Measurements from ENCODE around the gene GDNF.

GDNF gene

DNA sequence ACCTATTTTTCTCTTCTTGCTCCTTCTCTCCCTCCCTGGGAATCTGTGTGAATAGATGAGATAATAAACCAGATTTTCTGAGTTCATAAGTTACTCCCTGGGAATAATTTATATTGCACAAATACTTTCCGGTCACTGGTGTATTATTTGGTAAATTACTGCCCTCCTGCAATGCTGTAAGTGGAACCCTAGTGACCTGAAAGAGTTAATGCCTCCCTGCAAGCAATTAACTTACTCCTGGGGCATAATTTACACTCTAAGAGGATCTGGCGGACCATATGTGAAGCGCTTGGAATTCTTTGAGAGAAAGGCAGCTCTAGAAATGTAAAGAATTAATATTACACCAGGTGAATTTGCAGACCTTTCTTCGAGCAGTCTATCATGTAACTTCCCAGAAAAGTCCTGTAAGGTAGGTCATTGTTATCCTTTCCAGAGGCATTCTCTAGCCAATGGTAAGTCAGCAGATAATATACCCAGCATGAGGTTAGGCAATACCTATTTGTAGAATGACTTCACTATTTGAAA is 7.0 kb upstream of the GDNF start:
- FAIRE-seq, result no peak

DNA sequence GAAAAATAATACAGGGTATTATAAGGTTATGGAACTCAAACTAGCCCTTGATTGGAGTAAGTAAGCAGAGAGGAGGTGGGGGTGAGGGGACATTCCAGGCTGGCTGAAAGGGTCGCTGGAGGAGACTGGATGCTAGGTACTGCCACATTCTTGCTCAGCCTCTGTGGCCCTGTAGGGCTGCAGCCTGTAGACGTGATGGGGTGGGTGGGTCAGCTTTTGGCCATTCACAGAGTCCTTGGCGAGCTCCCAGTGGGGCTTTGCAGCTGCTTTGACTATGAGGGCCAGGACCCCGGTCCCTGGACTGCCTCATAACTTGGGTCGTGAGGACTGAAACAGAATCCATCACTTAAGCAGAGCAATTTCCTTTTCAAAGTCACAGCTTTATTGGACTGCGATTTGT is 4.2 kb upstream of the GDNF start:
- no peak for FAIRE-seq

DNA sequence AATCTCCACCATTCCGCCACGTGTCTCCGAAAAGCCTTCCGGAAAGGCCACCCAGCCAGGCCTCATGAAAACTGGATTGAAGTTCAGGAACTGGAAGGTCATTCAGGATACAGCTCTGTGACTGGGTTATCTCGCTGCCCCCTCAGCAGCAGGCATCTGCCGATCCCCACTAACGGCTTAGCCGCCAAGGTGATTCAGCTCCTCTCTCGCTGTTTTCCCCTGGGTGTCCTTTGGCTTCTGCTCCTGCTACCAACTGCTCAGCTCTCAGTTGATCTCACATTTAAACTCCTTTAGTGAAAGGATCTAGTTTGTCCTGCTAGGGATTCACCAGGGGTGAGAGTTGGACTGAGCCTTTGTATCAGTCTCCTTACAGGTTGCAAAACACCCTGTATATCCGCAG is 2.2 kb upstream of the GDNF start:
- no peak for FAIRE-seq

DNA sequence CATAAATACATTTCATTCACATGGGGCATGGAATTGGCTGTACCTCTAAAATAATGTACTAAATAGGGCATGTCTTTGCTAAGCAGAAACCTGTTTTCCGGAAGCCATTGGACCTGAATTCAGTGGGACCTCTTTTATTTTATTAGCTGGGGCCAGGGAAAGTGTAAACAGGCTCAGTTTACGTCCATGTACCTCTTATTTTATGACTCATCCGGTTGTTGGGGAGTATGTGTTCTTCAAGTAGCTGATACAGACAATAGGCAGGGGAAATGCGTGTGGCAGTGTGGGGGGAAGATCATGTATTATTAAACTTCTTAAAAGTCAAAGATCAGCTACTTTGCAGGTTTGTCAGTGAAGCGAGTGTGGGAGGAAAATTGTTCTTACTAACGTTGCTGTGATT is 1.4 kb upstream of the GDNF start:
- no peak for FAIRE-seq

DNA sequence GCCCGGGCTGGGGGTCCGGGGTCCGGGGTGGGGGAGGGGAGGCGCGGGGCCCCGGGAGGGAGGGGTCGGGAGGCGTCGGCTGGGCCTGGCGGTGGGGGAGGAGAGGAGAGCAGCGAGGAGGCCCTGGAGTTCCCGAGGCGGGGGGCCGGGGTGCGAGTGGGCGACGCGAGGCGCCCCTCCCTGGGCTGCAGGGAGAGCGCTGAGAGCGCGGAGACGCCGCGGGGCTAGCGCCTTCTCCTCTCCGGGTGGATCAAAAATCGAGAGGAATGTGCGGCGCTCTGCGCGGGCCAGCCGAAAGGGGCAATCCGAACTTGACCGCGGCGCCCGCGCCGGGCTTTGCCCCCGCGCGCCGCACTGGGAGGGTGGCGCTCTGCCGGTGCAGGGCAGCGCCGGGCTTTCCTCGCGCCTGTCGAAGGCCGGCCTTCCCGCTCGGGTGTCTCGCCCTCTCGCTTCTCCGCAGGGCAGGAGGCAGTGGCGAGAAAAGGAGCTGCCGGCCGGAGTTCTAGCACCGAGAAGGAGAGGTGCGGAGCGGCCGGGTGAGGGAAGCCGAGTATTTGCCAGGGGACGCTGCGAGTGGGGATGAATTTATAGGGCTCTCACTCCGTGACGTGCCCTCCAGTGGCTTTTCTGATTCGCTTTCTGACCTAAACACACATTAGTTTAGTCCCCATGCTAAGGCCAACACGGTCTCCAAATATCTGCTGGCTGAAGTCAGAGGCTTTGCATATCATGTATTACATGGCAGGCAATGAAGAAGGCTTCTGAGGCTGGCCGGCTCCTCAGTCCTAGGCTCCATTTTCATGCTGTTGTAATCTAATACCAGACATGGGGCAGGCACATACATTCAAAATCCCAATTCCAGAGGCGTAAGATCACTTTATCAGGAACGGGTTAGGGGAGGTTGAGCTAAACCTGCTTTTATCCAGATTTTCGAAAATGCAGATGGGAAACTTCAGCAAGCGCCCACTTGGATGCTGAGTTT is 503 bp upstream of the GDNF start:
- no peak for FAIRE-seq

DNA sequence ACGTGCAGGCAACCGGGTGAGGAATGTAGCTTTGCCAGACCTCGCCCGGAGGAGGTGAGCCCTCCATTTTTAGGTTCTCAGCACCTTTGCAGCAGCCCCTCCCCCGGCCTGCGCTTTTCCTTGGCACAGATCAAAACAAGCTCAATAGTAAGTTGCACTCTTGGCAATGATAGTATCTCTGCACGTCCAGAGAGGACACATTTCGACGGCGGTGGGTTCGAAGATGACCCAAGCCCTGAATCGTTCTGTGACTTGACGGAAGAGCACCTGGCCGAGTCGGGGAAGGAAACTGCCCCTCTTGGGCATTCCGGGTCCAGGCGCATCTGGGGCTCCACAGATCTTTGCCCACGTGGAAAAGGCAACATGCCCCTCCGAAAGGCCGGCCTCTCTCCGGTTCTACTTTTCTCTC is 904 bp downstream of the GDNF start:
- FAIRE-seq, result no peak

DNA sequence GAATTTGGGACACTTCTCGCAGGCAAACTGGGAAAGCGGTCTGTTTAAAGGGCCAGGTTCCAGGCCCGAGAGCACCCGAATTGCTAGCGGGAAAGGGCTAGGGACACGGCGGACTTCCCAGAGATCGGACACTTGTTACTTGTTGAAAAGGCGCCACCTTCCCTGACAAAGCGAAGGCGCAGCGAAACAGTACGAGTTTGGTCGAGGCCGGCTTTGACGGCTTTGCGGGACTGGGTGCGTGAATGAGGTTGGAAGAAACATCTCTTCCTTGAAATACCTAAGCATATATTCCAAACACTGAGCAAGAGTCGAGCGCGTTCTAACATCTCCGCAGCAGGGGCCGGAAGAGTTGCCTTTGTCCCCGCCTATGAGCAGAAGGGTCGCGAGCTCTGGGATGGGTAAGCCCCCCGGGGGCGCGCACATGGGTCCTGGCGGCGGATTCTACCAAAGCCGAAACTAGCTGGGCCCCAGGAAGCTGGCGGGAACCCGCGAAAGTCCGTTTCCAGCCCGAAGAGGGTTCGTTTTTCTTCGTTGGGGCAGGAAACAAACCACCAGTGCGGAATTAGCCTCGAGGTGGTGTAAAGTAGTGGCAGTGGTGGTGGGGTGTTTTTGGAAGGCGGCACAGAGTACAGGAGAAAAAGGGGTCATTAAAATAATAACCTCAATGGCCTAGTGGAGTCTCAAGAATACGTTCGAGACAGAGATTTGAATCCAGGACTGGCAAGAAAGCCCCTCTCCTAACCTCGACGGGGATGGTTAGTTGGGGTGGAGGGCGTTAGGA is 1.5 kb downstream of the GDNF start:
- no peak for FAIRE-seq

DNA sequence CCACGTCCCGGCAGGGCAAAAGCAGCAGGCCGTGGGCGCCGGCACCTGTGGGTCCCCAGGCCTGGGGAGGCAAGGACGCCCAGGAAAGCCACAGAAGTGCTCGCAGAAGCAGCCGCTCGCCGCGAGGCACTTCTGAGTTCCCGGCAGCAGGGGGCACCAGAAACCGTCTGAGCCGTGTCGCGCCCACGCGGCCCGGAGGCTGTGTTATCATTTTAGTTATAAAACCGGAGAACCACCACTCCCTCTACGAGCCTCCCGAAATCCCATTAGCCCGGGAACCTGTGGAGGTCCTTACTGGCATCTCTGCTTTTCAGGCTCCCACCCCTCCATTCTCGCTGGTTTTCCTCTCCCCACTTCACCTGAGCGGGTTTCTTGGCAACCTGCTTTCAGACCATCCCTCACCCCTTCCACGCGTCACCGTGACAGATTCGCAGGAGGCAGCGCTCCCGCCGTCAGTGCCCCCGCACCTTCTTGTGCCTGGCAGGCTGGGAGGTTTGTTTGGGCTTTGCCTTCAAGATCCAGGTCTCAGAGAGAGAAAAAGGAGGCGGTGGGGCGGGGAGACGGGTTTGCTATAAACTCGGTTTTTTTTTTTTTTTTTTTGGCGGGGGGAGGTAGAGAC is 2.3 kb downstream of the GDNF start:
- no peak for FAIRE-seq

DNA sequence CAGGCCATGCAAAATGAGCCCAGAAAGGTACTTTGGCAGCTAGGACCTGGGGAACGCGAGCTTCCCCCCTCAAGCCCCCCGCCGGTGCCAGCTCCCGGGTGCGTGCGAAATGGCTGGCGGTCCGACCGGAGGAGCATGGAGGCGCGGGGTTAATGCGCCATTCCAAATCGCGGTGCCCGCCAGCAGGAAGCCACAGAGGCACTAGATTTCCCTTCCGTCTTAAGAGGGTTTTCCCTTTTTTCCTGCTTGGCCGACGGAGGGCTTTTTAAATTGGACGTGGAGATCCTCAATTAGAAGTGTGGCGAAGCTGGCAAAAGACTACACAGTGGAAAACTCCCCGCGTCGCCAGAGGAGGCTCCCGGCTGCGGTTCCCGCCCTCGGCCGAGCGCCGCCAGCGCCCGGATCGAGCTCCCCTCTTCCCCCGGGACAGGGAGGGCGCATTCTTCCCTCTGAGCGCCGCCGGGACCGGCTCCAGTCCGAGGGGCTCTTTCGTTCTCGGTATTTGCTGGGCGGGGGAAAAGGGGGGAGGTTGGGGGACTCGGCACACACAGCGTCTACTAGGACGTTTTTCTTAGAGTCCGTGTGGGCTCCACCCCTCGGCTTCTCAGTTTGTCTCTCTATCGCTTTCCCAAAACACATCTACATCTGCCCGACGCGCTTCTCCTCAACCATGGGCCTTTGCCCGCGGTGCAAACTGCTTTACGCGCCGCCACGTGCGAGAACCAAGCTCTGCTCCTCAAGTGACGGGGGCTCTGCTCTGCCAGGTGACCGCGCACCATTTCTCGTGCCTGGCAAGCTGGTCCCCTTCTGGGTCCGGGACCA is 3.0 kb downstream of the GDNF start:
- FAIRE-seq, result no peak

DNA sequence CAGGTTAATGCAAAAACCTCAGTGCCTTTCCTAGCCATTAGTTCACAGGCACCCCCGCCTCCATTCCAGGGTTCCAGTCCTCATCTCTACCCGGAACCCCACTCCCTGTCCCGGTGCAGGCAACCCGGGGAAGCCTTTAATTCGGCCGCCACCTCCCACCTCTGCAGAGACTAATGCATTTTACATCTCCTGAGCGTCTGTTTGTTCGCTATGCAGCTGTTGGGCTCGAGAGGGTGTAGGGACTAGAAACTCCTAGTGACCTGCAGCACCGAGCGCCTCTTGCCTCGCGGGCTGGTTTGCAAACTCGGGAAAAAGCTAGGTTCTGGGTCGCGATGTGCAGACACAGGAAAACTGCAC is 3.6 kb downstream of the GDNF start:
- FAIRE-seq, result no peak

DNA sequence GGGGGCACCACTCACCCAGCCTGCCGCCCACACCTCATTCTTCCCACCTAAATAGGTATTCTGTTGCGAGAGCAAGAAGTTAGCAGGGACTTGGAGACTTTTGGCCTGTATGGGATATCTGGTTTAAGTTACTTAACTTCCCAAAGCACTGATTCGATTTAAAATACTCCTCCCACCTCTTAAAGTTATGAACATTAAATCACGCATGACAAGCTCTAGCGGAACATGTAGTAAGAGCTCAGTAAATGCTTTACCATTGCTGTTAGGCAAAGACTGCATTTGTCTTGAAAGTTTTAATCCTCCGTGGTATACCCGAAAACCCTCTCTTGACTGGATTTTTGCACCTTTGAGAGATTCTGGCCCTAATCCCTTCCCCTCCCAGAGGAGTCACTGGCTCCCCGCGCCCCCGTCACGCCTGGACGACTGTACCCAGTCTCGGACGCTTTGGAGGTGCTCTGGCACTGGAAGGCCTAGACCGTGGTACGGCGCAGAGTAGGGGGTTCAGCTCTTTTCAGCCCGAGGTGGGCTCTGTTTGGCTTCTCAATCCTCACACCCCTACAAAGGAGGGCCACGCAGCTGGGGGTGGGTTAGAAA is 4.4 kb downstream of the GDNF start:
- no peak for FAIRE-seq

DNA sequence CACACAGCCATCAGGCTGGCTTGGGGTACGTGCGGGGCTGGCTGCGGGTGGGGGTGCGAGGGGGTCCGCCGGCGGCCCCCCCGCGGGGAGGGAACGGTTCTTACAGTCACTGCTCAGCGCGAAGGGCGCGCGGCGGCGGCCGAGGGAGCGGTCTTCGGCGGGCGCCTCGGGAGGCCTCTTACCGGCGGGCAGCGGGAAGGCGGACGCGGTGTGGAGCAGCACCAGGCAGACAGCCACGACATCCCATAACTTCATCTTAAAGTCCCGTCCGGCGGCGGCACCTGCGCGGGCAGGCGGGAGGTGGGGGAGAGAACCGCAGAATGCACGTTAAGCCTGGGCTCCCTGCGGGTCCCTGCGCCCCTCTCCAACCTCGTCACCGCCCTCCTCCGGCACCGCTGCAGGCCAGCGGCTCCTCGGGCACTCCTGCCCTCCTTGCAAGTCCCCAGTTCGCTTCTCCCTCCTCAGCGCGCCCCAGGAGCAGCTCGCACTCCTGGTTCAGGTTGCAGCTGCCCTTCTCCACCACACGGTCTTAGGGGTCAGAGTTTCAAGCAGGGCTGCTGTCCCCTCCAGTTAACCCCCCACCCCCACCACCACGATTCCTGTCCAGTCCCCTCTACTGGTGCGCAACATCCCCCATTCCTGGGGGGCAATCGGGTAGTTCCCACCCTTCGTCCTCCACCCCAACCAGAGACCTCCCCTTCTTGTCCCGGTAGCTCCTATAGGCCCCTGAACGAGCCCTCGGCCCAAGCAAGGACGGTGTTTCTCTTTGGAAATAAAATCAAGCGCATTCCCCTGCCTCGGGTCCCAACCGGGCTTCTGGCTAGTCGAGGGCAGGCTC is 5.1 kb downstream of the GDNF start:
- no peak for FAIRE-seq

DNA sequence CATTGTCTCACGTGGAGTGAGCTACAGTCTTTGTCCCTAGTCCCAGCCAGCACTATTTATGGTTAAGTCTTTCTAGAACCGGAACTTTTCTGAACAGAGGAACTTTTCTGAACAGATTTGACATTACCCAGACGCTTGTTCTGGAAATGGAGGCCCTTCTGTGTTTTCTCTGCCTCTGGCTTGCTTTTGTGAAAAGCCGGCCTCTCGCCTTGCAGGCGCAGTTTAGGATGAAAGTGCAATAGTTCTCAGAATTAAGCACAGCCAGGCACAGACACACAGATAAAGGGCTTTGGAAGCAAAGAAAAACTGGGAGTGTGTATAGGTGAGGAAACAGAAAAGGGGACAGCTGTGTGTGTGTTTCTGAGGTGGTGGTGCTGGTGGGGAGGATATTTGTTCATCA is 5.9 kb downstream of the GDNF start:
- no peak for FAIRE-seq

DNA sequence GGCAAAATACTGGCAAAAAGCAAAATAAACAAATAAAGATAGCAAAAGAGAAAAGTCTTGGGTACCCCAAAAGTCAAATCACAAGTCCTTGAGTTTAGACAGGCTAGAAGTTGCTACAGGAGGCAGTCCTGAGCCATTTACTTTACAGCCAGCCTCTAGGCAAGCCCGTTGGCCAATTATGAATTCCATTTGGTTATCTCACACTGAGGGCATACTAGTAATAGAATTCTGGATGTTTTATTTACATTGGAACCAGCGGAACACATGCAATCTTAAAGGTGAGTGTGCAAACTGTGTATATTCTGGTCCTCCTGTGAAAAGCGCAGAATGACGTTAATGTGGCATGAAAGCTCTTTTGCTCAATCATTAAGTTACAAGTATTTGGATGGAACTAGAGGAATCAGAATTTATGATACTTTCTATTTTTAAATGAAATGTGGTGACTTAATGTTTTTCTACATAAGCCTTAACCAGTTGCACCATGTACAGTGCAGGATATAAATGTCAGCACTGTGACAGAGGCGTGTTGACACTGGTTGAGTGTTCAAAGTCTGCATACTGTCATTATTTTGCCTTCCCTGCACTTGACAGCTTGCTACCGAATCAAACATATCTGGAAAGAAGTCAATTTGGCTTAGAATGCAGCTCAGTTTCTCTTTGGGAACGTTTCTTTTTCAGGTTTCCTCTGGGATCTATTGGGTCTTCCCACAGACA is 7.9 kb downstream of the GDNF start:
- no peak for FAIRE-seq

DNA sequence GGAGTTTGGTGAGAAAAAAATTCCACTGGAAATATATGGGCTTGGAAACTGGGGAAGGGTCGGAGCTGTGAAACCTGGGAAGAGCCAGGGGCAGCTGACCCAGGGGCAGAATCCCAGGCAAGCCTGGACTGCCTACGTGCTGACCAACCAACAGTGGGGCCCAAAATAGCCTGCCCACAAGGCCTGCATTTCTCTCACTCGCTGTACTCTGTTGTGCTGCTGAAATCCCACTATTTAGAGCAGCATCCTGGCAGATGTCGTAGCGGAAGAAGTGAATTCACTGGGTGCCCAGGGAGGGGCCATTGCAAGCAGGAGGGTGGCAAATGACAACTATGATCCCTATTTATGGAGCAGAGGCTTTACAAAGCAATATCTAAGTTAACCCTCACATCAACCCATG is 9.5 kb downstream of the GDNF start:
- FAIRE-seq, result no peak

DNA sequence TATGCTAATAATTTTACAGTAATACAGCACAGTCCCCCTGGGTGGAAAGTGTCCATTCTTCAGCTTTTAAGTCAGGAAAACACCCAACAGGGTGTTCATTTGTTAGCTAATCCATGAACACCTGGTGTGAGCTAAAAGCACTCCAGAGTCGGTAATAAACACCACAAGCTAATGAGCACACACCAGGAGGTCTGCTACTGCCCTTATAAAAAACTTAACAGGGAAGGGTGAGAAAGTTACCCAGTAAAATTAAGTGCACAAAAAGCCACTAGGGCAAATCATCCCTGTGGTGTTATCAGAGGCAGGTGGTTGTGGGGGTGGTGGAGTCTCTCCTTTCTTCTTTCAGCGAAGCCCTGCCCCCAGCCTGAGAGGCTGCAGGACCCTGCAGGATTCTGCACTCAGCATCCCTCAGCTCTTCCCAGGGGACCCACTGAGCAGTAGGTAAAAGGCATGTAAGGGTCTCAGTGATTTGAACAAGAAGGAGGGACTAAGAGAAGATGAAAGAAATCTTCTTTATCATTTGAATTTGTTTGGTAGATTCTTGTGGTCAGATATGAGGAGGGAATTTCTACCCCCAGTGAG is 14.4 kb downstream of the GDNF start:
- no peak for FAIRE-seq

DNA sequence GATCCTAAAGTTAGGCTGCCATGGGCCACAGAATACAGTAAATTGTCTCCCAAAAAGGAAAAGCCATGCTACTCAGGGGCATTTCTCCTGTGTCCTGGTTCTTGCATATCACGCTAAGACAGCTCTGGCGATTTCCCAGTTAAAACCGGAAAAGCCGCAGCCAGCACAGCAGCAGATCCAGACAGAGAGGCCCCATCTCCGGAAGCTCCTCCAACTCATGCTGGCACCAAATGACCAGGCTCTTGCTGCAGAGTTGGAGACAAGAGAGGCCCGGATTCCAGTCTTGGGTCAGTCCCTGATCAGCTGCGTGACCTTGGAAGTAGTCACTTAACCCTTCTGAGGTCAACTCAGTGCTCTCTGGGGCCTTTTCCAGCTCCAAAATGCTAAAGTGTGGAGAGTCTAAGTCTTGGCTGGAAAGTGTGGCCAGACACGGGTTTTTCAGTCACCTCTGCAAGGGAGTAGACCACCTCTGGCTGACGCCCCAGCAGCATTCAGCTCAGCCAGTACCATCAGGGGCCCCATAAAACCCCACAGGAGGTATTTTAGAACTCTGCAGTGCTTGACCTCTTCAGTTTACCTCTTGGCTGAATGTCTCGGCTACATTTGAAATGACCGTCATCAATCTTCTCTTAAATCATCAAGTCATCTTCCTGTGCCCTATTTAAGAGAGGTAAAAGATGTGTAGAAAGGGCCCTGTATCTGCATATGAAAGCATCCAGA is 16.2 kb downstream of the GDNF start:
- no peak for FAIRE-seq

DNA sequence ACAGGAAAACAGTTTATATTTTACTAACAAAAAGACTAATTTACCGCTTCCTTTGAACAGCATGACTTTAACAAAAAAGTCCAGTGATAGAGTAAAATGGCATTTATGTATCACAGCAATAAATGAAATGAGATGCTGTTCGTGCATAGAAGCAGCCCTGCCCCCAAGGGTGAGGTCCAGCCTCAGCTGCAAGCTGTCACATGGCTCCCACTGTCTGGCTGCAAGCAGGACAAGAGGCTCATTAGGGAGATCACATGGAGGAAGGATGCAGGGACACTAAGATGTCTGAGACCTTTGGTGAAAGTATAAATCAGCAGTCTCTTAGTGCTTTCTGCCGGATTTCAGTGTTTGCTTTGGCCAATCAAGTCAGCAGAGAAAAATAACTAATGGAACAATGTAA is 23.0 kb downstream of the GDNF start:
- no peak for FAIRE-seq

DNA sequence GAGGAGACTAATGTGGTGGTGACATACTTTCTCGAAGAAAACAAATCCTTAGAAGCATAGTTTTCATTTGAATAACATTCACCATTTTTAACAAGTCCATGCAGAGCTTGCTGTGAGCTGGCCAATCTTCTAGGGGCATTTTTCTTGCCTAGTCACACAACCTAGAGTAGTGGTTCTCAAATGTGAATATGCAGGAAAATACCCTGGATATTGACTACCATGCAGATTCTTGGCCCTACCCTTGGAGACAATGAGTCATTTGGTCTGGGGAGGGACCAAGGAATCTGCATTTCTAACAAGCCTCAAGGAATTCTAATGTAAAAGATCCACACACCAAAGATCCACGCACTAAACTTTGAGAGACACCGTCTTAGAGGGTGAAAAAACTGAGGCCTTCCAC is 23.5 kb downstream of the GDNF start:
- no peak for FAIRE-seq

DNA sequence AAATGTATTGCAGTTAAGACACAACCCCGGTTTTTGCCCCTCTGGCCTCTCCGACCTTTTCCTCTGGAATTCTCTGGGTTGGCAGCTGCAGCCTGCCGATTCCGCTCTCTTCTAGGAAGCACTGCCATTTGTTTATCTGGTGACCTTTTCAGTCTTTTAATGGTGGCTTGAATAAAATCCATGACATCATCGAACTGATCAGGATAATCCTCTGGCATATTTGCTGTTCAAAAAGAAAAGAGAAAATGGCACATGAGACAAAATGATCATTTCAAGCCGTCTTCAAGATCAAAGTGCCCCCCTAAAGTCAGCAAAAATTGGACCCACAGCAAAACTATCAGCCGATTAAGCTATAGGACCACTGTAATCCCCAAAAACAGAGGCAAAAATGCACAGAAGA is 23.9 kb downstream of the GDNF start:
- FAIRE-seq, result no peak

Measured in islet of Langerhans (tissue), 1 donor.